ENCODE results near the gene UBE2D1. TPM values are rescaled to one million over a fixed set of nuclear protein-coding genes. Genes with fewer than 3 reads are reported as not detected.

UBE2D1 gene
- total RNA-seq, 1 experiment from 2014 or later: 21.0 TPM

DNA sequence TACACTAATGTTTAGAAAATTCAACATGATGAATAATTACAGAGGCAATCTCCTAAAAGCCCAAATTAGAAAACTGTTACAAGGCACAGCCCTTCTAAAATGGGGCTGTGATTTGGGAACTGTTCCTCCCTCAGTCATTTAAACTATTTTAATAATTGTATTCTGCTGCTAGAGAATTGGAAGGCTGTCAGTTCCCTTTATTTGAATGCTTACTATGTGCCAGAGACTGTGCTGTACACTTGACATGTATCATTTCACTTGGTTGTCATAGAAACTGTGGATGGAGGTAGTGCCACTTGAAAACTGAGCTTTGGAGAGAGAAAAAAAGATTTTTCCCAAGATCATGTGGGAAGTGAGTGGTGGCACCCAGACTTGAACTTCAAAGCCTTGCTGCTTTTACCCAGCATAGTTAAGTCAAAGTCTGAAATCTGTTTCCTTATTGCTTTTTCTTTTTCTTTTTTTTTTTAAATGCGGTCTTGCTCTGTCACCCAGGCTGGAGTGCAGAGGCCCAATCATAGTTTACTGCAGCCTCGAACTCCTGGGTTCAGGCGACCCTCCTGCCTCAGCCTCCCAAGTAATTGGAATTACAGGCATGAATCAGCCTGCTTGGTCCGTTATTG lies 23.6 kb downstream of the UBE2D1 start:
- in situ Hi-C loops (cut with HindIII; ENCODE audit: low pct_unique_long_range_greater_than_20kb, low sequenced_read_pairs) (no loop called here), intact Hi-C loops (cut with micrococcal nuclease; ENCODE audit: unreplicated experiment) (no loop called here)
- ChIA-PET POLR2A (no interaction called here), CTCF (interaction anchor here (0.7 kb wide), 1 partner anchor 68 kb away, joined by 5 read pairs; no protein-coding TSS in a partner anchor)
- DNase-seq (ENCODE audit: low read depth, low spot score) (no peak), ATAC-seq (no peak)
- no peak overlapping the region for H3K4me3 ChIP-seq (ENCODE audit: low read depth in 2 of 2, low read length in 2 of 2)
- TF ChIP-seq, protein P1, sequence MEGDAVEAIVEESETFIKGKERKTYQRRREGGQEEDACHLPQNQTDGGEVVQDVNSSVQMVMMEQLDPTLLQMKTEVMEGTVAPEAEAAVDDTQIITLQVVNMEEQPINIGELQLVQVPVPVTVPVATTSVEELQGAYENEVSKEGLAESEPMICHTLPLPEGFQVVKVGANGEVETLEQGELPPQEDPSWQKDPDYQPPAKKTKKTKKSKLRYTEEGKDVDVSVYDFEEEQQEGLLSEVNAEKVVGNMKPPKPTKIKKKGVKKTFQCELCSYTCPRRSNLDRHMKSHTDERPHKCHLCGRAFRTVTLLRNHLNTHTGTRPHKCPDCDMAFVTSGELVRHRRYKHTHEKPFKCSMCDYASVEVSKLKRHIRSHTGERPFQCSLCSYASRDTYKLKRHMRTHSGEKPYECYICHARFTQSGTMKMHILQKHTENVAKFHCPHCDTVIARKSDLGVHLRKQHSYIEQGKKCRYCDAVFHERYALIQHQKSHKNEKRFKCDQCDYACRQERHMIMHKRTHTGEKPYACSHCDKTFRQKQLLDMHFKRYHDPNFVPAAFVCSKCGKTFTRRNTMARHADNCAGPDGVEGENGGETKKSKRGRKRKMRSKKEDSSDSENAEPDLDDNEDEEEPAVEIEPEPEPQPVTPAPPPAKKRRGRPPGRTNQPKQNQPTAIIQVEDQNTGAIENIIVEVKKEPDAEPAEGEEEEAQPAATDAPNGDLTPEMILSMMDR (IDR thresholded peaks at IDR 0.05): no peak
- TF ChIP-seq, protein P2, sequence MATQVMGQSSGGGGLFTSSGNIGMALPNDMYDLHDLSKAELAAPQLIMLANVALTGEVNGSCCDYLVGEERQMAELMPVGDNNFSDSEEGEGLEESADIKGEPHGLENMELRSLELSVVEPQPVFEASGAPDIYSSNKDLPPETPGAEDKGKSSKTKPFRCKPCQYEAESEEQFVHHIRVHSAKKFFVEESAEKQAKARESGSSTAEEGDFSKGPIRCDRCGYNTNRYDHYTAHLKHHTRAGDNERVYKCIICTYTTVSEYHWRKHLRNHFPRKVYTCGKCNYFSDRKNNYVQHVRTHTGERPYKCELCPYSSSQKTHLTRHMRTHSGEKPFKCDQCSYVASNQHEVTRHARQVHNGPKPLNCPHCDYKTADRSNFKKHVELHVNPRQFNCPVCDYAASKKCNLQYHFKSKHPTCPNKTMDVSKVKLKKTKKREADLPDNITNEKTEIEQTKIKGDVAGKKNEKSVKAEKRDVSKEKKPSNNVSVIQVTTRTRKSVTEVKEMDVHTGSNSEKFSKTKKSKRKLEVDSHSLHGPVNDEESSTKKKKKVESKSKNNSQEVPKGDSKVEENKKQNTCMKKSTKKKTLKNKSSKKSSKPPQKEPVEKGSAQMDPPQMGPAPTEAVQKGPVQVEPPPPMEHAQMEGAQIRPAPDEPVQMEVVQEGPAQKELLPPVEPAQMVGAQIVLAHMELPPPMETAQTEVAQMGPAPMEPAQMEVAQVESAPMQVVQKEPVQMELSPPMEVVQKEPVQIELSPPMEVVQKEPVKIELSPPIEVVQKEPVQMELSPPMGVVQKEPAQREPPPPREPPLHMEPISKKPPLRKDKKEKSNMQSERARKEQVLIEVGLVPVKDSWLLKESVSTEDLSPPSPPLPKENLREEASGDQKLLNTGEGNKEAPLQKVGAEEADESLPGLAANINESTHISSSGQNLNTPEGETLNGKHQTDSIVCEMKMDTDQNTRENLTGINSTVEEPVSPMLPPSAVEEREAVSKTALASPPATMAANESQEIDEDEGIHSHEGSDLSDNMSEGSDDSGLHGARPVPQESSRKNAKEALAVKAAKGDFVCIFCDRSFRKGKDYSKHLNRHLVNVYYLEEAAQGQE (IDR thresholded peaks at IDR 0.05; ENCODE audit: insufficient read depth in 1 of 2, low read depth in 2 of 2, low read length in 1 of 2): no peak
- TF ChIP-seq POLR2AphosphoS5 (IDR thresholded peaks at IDR 0.05; ENCODE audit: low read depth, low read length) (no peak), SIN3A (IDR thresholded peaks at IDR 0.05; ENCODE audit: borderline replicate concordance, insufficient read depth, low read depth, low read length) (no peak), TCF7L2 (IDR thresholded peaks at IDR 0.05; ENCODE audit: low read depth, low read length) (no peak)
- H3K9me3 ChIP-seq (ENCODE audit: control insufficient read depth, insufficient read depth, low read depth, low read length): no peaks in the 10 kb centered on the region
- peaks cover under 1% of the 10 kb centered on the region; the same call in 1 of the 2 replicates for H3K4me1 ChIP-seq (ENCODE audit: control insufficient read depth, insufficient read depth, low read length)
- H3K27me3 ChIP-seq (ENCODE audit: control insufficient read depth, insufficient read depth, low read length): no peaks in the 10 kb centered on the region
- no peaks in the 10 kb centered on the region for H3K36me3 ChIP-seq (ENCODE audit: control insufficient read depth, insufficient read depth, low read length)
- BruUV-seq (replicated peaks): no TSS peak
- H3K27ac ChIP-seq (ENCODE audit: low read length): no peak overlapping the region

DNA sequence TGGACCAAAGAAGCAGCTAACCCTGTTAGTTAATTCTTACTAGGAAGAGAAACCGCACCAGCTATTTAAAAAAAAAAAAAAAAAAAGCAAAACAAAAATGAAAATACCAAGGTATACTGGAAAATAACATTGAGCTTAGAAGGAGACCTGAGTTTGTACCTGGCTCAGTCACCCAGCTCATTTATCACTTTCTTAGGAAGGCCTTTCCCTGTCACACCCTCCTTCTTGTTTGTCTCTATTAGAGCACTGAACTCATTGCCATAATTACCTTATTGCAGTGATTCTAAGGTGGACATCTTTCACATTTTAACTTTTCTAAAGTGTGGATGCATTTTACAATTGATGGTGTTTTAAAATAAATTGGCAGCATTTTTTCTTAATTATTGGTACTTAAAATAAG lies 24.1 kb downstream of the UBE2D1 start:
- POLR2A ChIA-PET: no interaction called here
- intact Hi-C loops (cut with micrococcal nuclease; ENCODE audit: unreplicated experiment) (no loop called here), in situ Hi-C loops (cut with HindIII; ENCODE audit: low pct_unique_long_range_greater_than_20kb, low sequenced_read_pairs) (no loop called here)
- BruUV-seq (replicated peaks): no TSS peak
- DNase-seq (ENCODE audit: low read depth, low spot score) (no peak), ATAC-seq (no peak)
- no peaks in the 10 kb centered on the region for H3K4me1 ChIP-seq (ENCODE audit: control insufficient read depth, insufficient read depth, low read length)
- H3K4me3 ChIP-seq (ENCODE audit: low read depth in 2 of 2, low read length in 2 of 2): no peak overlapping the region
- CTCF ChIA-PET: interaction anchor here (0.7 kb wide), 1 partner anchor 68 kb away, joined by 5 read pairs; no protein-coding TSS in a partner anchor
- H3K27me3 ChIP-seq (ENCODE audit: control insufficient read depth, insufficient read depth, low read length): no peaks in the 10 kb centered on the region
- H3K36me3 ChIP-seq (ENCODE audit: control insufficient read depth, insufficient read depth, low read length): no peaks in the 10 kb centered on the region
- H3K27ac ChIP-seq (ENCODE audit: low read length): no peak overlapping the region
- no peaks in the 10 kb centered on the region for H3K9me3 ChIP-seq (ENCODE audit: control insufficient read depth, insufficient read depth, low read depth, low read length)
- no peak for TF ChIP-seq POLR2AphosphoS5 (IDR thresholded peaks at IDR 0.05; ENCODE audit: low read depth, low read length)
- TF ChIP-seq TCF7L2 (IDR thresholded peaks at IDR 0.05; ENCODE audit: low read depth, low read length): no peak
- TF ChIP-seq SIN3A (IDR thresholded peaks at IDR 0.05; ENCODE audit: borderline replicate concordance, insufficient read depth, low read depth, low read length): no peak
- TF ChIP-seq, protein P1 (IDR thresholded peaks at IDR 0.05): no peak
- TF ChIP-seq, protein P2 (IDR thresholded peaks at IDR 0.05; ENCODE audit: insufficient read depth in 1 of 2, low read depth in 2 of 2, low read length in 1 of 2): no peak

Measured in Panc1 (cell line).